Liver (tissue), 3 donors: ENCODE results near the gene CDC42EP2.

ENCODE experiments used
- EGR1 ChIP-seq, 2 donors: IDR thresholded peaks; 2 replicates each; pipeline ENCODE4 v1.6.1; 2016 to 2018; ENCODE audit warnings: antibody characterized with exemption in 2 of 2, low read depth in 2 of 2
- FOXA1 ChIP-seq: IDR thresholded peaks from 2 replicates; pipeline ENCODE4 v1.6.1; 2016; ENCODE audit warnings: antibody characterized with exemption
- FOXA2 ChIP-seq: IDR thresholded peaks from 2 replicates; pipeline ENCODE4 v1.6.1; 2016; ENCODE audit warnings: antibody characterized with exemption
- GABPA ChIP-seq, 2 donors: IDR thresholded peaks in 1 of 2; conservative IDR thresholded peaks in 1 of 2; 2 replicates each; pipeline ENCODE4 v1.6.1; 2016; ENCODE audit warnings: antibody characterized with exemption in 2 of 2, mild to moderate bottlenecking in 1 of 2, moderate library complexity in 1 of 2
- RAD21 ChIP-seq, 2 donors: IDR thresholded peaks; 2 replicates each; pipeline ENCODE4 v1.6.1; 2016; ENCODE audit warnings: antibody characterized with exemption in 2 of 2, mild to moderate bottlenecking in 2 of 2
- YY1 ChIP-seq: IDR thresholded peaks from 2 replicates; pipeline ENCODE4 v1.6.1; 2016; ENCODE audit warnings: antibody characterized with exemption, mild to moderate bottlenecking
- TF ChIP-seq, protein P1 (sequence below): fragments of 150-350 bp; IDR thresholded peaks from 2 replicates; pipeline ENCODE4 v1.5.1; 2017; ENCODE audit warnings: improper control_type of control experiment, low read depth, low read length; ENCODE audit not compliant: missing input control
- TF ChIP-seq, protein P2 (sequence below): IDR thresholded peaks from 2 replicates; pipeline ENCODE4 v1.6.1; 2016; ENCODE audit warnings: antibody characterized with exemption
- TF ChIP-seq, protein P3 (sequence below): IDR thresholded peaks from 2 replicates; pipeline ENCODE4 v1.6.1; 2016; ENCODE audit warnings: antibody characterized with exemption, mild to moderate bottlenecking
- donor health status: healthy.
- donor health status: healthy.

DNA sequence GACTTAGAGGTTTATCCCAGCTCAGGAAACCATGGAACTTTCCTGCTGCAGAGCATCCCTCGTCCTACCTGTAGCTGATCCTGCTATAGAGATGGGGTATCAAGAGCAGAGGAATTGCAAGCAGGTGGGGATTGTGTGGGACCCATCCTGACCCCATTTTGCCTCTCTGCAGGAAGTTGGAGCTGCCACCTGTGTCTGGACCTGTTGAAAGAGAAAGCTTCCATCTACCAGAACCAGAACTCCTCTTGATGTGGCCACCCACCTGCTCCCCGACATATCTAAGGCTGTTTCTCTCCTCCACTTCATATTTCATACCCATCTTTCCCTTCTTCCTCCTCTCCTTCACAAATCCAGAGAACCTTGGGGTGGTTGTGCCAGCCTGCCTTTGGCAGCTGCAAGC is 36.8 kb downstream of the CDC42EP2 start:
- TF ChIP-seq, protein P1, sequence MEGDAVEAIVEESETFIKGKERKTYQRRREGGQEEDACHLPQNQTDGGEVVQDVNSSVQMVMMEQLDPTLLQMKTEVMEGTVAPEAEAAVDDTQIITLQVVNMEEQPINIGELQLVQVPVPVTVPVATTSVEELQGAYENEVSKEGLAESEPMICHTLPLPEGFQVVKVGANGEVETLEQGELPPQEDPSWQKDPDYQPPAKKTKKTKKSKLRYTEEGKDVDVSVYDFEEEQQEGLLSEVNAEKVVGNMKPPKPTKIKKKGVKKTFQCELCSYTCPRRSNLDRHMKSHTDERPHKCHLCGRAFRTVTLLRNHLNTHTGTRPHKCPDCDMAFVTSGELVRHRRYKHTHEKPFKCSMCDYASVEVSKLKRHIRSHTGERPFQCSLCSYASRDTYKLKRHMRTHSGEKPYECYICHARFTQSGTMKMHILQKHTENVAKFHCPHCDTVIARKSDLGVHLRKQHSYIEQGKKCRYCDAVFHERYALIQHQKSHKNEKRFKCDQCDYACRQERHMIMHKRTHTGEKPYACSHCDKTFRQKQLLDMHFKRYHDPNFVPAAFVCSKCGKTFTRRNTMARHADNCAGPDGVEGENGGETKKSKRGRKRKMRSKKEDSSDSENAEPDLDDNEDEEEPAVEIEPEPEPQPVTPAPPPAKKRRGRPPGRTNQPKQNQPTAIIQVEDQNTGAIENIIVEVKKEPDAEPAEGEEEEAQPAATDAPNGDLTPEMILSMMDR: no peak
- TF ChIP-seq, protein P2, sequence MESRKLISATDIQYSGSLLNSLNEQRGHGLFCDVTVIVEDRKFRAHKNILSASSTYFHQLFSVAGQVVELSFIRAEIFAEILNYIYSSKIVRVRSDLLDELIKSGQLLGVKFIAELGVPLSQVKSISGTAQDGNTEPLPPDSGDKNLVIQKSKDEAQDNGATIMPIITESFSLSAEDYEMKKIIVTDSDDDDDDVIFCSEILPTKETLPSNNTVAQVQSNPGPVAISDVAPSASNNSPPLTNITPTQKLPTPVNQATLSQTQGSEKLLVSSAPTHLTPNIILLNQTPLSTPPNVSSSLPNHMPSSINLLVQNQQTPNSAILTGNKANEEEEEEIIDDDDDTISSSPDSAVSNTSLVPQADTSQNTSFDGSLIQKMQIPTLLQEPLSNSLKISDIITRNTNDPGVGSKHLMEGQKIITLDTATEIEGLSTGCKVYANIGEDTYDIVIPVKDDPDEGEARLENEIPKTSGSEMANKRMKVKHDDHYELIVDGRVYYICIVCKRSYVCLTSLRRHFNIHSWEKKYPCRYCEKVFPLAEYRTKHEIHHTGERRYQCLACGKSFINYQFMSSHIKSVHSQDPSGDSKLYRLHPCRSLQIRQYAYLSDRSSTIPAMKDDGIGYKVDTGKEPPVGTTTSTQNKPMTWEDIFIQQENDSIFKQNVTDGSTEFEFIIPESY: no peak
- TF ChIP-seq FOXA2: no peak
- TF ChIP-seq GABPA (IDR thresholded peaks at IDR 0.05 in 1 of 2, conservative IDR thresholded peaks at IDR 0.05 in 1 of 2): no peak
- TF ChIP-seq, protein P3, sequence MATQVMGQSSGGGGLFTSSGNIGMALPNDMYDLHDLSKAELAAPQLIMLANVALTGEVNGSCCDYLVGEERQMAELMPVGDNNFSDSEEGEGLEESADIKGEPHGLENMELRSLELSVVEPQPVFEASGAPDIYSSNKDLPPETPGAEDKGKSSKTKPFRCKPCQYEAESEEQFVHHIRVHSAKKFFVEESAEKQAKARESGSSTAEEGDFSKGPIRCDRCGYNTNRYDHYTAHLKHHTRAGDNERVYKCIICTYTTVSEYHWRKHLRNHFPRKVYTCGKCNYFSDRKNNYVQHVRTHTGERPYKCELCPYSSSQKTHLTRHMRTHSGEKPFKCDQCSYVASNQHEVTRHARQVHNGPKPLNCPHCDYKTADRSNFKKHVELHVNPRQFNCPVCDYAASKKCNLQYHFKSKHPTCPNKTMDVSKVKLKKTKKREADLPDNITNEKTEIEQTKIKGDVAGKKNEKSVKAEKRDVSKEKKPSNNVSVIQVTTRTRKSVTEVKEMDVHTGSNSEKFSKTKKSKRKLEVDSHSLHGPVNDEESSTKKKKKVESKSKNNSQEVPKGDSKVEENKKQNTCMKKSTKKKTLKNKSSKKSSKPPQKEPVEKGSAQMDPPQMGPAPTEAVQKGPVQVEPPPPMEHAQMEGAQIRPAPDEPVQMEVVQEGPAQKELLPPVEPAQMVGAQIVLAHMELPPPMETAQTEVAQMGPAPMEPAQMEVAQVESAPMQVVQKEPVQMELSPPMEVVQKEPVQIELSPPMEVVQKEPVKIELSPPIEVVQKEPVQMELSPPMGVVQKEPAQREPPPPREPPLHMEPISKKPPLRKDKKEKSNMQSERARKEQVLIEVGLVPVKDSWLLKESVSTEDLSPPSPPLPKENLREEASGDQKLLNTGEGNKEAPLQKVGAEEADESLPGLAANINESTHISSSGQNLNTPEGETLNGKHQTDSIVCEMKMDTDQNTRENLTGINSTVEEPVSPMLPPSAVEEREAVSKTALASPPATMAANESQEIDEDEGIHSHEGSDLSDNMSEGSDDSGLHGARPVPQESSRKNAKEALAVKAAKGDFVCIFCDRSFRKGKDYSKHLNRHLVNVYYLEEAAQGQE: no peak
- no peak for TF ChIP-seq EGR1 (IDR thresholded peaks at IDR 0.05; ENCODE audit: low read depth in 2 of 2)
- TF ChIP-seq YY1: no peak
- no peak for TF ChIP-seq RAD21 (IDR thresholded peaks at IDR 0.05)
- TF ChIP-seq FOXA1: no peak
